ENCODE results near the gene PLCH1.

GRCh38 chr3:155550391-155550790 lies 194.5 kb downstream of the PLCH1 start:
- TF ChIP-seq, protein P1, sequence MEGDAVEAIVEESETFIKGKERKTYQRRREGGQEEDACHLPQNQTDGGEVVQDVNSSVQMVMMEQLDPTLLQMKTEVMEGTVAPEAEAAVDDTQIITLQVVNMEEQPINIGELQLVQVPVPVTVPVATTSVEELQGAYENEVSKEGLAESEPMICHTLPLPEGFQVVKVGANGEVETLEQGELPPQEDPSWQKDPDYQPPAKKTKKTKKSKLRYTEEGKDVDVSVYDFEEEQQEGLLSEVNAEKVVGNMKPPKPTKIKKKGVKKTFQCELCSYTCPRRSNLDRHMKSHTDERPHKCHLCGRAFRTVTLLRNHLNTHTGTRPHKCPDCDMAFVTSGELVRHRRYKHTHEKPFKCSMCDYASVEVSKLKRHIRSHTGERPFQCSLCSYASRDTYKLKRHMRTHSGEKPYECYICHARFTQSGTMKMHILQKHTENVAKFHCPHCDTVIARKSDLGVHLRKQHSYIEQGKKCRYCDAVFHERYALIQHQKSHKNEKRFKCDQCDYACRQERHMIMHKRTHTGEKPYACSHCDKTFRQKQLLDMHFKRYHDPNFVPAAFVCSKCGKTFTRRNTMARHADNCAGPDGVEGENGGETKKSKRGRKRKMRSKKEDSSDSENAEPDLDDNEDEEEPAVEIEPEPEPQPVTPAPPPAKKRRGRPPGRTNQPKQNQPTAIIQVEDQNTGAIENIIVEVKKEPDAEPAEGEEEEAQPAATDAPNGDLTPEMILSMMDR (IDR thresholded peaks at IDR 0.05): no peak
- TF ChIP-seq POLR2A (IDR thresholded peaks at IDR 0.05): no peak
